ENCODE data around the gene TIMP2.

The TIMP2 gene

DNA sequence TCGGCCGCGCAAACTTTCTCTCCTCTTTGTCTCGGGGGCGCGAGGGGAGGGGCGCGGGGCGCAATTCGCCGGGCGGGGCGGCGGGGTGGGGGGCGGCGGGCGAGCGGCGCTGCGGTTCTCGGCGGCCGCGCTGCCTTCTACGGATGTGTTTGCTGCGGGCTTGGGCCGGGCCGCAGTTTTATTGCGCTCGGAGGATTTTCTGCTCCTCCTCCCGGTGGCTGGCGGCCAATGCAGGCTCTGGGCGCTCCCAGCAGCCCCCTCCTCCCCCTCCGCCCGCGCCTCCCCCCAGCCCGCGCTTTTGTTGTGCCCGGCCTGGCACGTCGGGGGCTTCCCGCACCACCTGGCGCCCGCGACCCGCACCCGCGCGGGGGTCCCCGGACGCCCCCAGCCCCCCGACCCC lies at the start of gene TIMP2:
TSS of gene TIMP2 (minus strand) at position 154 of the 400 bp plus-strand sequence. CDS start 299 bp downstream, outside the sequence.
- Histone ChIP-seq H3K4me3 (ENCODE audit: low read depth in 1 of 2, low read length in 2 of 2) (peak within 1 kb of the TSS; percentile 79 to 83), H3K9ac (ENCODE audit: low read length) (peak within 1 kb of the TSS; percentile 86), H3K36me3 (ENCODE audit: insufficient read depth, low read length) (peaks cover 4% of the 10 kb centered on the region), H3K9me3 (ENCODE audit: low read length) (no peaks in the 10 kb centered on the region), H3K27ac (ENCODE audit: low read depth, low read length) (peak within 1 kb of the TSS; percentile 100), H3K4me1 (ENCODE audit: insufficient read depth, low read length) (peaks cover 39% of the 10 kb centered on the region), H3K27me3 (ENCODE audit: control insufficient read depth in 1 of 2, insufficient read depth in 2 of 2, low read length in 2 of 2) (no peaks in the 10 kb centered on the region)

DNA sequence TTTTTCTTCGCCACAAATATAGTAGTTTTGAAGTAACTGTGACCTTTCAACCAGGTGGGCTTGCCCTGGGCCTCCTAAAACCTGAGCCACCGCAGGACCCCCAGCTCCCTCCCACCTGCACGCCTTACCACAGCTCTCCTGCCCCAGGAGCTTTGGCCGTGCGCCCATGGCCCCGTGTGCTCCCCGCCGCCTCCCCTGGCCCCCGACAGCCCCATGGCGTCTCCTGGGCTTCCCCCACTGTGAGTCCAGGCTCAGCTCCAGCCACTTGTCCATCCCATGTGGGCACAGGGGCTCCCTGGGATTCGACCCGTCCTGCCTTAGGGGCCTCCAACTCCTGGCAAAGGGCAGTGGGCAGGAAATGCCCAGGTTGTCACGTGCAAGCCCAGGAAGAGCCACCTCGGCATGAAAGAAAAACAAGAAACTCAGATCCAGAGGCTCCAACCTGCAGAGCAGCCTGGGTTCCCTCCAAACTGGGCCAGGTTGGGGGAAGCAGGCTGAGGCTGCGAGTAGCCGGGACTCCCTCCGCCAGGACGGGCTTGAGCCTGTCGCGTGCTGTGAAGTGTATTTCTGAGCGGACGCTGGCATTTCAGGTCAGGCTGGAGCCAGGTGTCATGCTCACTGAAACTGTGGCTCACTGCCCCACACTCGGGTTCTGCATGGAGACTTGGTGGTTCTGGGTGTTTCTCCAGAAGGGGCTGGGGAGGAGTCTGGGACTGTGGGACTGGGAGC lies 48.8 kb upstream of the TIMP2 start:
- peaks cover 47% of the 10 kb centered on the region for H3K4me1 ChIP-seq (ENCODE audit: insufficient read depth, low read length)

DNA sequence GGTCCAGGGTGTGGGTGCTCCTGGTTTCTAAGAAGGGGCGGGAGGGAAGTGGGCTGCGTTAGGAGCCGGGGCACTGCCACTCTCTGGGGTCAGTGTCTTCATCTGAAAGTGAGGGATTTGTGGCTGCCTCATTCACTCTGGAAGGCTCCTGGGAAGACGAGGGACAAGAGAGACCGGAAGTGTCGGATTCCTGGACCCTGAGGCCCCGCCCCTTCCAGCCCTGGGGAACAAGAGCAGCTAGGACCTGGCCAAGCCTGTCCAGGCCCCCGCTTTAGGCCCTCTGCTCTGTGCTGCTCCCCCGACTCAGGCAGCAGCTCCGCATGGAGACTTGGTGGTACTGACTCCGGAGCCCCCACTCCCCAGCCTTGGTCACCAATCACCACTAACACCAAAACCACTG lies 48.0 kb upstream of the TIMP2 start:
- H3K9ac ChIP-seq (ENCODE audit: low read length): no peak overlapping the region
- H3K4me3 ChIP-seq (ENCODE audit: low read depth in 1 of 2, low read length in 2 of 2): no peak overlapping the region
- H3K27me3 ChIP-seq (ENCODE audit: control insufficient read depth in 1 of 2, insufficient read depth in 2 of 2, low read length in 2 of 2): no peaks in the 10 kb centered on the region
- no peaks in the 10 kb centered on the region for H3K9me3 ChIP-seq (ENCODE audit: low read length)
- peaks cover 42% of the 10 kb centered on the region for H3K4me1 ChIP-seq (ENCODE audit: insufficient read depth, low read length)
- no peak overlapping the region for H3K27ac ChIP-seq (ENCODE audit: low read depth, low read length)
- H3K36me3 ChIP-seq (ENCODE audit: insufficient read depth, low read length): no peaks in the 10 kb centered on the region

More for the DNA sequence above, 48.8 kb upstream of the TIMP2 start:
- H3K9ac ChIP-seq (ENCODE audit: low read length): no peak overlapping the region
- H3K4me3 ChIP-seq (ENCODE audit: low read depth in 1 of 2, low read length in 2 of 2): no peak overlapping the region
- H3K27me3 ChIP-seq (ENCODE audit: control insufficient read depth in 1 of 2, insufficient read depth in 2 of 2, low read length in 2 of 2): no peaks in the 10 kb centered on the region
- no peaks in the 10 kb centered on the region for H3K9me3 ChIP-seq (ENCODE audit: low read length)
- no peaks in the 10 kb centered on the region for H3K36me3 ChIP-seq (ENCODE audit: insufficient read depth, low read length)
- H3K27ac ChIP-seq (ENCODE audit: low read depth, low read length): no peak overlapping the region

DNA sequence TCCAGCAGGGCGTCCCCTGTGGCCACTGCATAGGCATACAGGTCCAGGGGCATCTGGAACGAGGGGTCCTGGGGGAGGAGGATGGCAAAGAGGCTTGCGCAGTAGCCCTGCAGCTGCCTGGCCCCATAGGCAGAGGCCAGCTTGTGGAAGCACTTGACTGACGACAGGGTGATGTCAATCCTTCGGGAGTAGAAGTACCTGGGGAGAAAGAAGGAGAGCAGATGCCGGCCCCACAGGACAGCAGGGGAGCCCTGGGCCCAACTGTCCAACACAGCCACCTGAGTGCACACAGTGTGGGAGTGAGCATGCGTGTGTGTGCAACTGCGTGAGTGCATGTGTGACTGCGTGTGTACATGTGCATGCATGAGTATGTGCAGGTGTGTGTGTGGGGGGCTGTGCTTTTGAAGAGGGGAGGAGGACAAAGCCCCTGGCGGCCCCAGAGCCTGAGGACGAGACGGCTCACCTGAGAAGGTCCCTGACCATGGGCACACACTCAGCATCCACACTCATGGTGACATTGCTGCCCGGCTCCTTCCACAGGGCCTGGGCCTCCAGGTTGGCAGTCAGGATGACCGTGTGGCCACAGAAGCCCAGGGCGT lies 47.4 kb upstream of the TIMP2 start:
- H3K36me3 ChIP-seq (ENCODE audit: insufficient read depth, low read length): no peaks in the 10 kb centered on the region
- H3K9me3 ChIP-seq (ENCODE audit: low read length): no peaks in the 10 kb centered on the region
- no peaks in the 10 kb centered on the region for H3K27me3 ChIP-seq (ENCODE audit: control insufficient read depth in 1 of 2, insufficient read depth in 2 of 2, low read length in 2 of 2)
- H3K4me3 ChIP-seq (ENCODE audit: low read depth in 1 of 2, low read length in 2 of 2): no peak overlapping the region
- no peak overlapping the region for H3K27ac ChIP-seq (ENCODE audit: low read depth, low read length)
- H3K9ac ChIP-seq (ENCODE audit: low read length): no peak overlapping the region
- peaks cover 36% of the 10 kb centered on the region for H3K4me1 ChIP-seq (ENCODE audit: insufficient read depth, low read length)

DNA sequence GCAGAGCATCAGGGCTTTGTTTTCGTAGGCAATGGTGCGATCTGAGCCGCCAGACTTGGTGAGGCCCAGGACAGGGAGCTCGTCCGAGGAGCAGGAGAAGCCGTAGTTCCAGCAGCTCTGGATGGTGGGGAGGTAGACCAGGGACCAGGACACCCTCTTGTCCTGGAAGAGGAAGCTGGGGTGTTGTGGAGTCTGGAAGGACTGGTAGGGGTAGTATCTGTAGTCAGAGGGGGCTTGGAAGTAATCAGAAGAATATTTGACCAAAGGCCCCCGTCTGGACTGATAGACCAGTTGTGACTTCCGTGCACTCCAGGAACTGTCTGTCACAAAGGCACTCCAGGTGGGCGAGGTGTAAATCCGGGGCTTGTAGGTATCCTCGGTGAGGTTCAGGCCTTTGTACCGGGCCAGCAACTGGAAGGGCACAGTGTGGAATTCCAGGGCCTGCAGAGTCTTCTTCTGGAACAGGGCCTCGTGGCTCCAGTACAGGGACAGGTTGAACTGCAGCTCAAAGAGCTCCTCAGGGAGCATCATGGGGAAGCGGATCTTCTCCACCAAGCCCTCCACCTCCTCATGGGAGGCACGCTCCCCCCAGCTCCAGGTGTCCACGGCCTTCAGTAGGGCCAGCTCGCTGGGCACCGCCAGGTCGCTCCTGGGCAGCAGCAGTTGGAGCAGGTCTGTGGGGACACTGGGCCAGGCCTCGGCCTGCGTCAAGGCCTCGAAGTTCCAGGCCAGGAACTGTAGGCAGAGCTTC lies 46.7 kb upstream of the TIMP2 start:
- Histone ChIP-seq H3K4me3 (ENCODE audit: low read depth in 1 of 2, low read length in 2 of 2) (peak overlapping the region in 1 of 2 donors; percentile 16), H3K27ac (ENCODE audit: low read depth, low read length) (no peak overlapping the region), H3K27me3 (ENCODE audit: control insufficient read depth in 1 of 2, insufficient read depth in 2 of 2, low read length in 2 of 2) (no peaks in the 10 kb centered on the region), H3K36me3 (ENCODE audit: insufficient read depth, low read length) (no peaks in the 10 kb centered on the region), H3K4me1 (ENCODE audit: insufficient read depth, low read length) (peaks cover 29% of the 10 kb centered on the region), H3K9ac (ENCODE audit: low read length) (no peak overlapping the region), H3K9me3 (ENCODE audit: low read length) (no peaks in the 10 kb centered on the region)

DNA sequence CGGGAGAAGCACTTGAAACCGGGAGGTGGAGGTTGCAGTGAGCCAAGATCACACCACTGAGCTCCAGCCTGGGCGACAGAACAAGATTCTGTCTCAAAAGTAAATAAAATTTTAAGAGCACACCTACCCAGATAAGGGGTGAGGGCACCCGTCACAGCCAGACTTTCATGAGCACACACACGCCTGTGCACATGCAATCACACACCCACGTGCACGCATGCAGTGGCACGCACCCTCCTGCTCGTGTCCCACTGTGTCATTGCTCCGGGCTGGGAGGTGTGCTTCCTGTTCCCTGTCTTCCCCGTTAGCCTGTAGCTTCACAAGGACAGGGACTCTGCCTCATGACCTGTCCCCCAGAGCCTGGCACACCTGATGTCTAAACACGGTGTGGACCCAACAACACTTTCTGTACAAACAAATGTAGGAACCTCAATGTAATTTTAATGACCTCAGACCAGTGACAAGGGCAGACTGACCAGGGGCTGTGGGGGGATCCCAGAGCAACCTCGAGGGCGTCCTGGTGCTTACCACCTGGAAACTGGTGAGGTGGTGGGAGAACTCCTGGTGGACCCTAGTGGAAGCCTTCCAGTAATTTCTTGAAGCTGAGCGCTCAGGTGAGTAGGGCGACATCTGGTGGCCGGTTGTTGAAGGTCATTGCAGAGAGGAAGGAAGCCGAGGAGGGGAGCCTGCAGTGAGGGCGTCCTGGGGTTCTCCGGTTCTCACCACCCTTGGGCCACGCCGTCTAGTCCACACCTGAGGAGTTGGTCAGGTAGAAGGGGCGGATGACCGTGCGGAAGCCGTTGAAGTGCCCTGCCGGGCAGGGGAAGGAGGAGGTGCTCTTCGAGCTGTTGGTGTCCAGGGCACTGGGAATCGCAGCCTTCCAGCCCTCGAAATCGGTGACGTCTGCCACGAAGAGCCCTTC lies 45.9 kb upstream of the TIMP2 start:
- Histone ChIP-seq H3K27ac (ENCODE audit: low read depth, low read length) (no peak overlapping the region), H3K36me3 (ENCODE audit: insufficient read depth, low read length) (no peaks in the 10 kb centered on the region), H3K9ac (ENCODE audit: low read length) (no peak overlapping the region), H3K27me3 (ENCODE audit: control insufficient read depth in 1 of 2, insufficient read depth in 2 of 2, low read length in 2 of 2) (no peaks in the 10 kb centered on the region), H3K9me3 (ENCODE audit: low read length) (no peaks in the 10 kb centered on the region), H3K4me3 (ENCODE audit: low read depth in 1 of 2, low read length in 2 of 2) (peak overlapping the region in 1 of 2 donors; percentile 16), H3K4me1 (ENCODE audit: insufficient read depth, low read length) (peaks cover 21% of the 10 kb centered on the region)

GRCh38 chr17:78969865-78970264 lies 44.7 kb upstream of the TIMP2 start:
- H3K27me3 ChIP-seq (ENCODE audit: control insufficient read depth in 1 of 2, insufficient read depth in 2 of 2, low read length in 2 of 2): no peaks in the 10 kb centered on the region
- no peaks in the 10 kb centered on the region for H3K9me3 ChIP-seq (ENCODE audit: low read length)
- H3K9ac ChIP-seq (ENCODE audit: low read length): no peak overlapping the region
- H3K4me3 ChIP-seq (ENCODE audit: low read depth in 1 of 2, low read length in 2 of 2): no peak overlapping the region
- peaks cover 14% of the 10 kb centered on the region for H3K4me1 ChIP-seq (ENCODE audit: insufficient read depth, low read length)
- H3K27ac ChIP-seq (ENCODE audit: low read depth, low read length): no peak overlapping the region
- no peaks in the 10 kb centered on the region for H3K36me3 ChIP-seq (ENCODE audit: insufficient read depth, low read length)

- no peaks in the 10 kb centered on the region for H3K9me3 ChIP-seq (ENCODE audit: low read length)
- H3K4me1 ChIP-seq (ENCODE audit: insufficient read depth, low read length): peaks cover 9% of the 10 kb centered on the region
- no peak overlapping the region for H3K4me3 ChIP-seq (ENCODE audit: low read depth in 1 of 2, low read length in 2 of 2)
- H3K27ac ChIP-seq (ENCODE audit: low read depth, low read length): no peak overlapping the region
- no peaks in the 10 kb centered on the region for H3K36me3 ChIP-seq (ENCODE audit: insufficient read depth, low read length)
- no peaks in the 10 kb centered on the region for H3K27me3 ChIP-seq (ENCODE audit: control insufficient read depth in 1 of 2, insufficient read depth in 2 of 2, low read length in 2 of 2)
- no peak overlapping the region for H3K9ac ChIP-seq (ENCODE audit: low read length)
Measured at GRCh38 chr17:78967782-78968362, 42.7 kb upstream of the TIMP2 start.

GRCh38 chr17:78966910-78967600 lies 41.9 kb upstream of the TIMP2 start:
- Histone ChIP-seq H3K9me3 (ENCODE audit: low read length) (no peaks in the 10 kb centered on the region), H3K36me3 (ENCODE audit: insufficient read depth, low read length) (no peaks in the 10 kb centered on the region), H3K9ac (ENCODE audit: low read length) (no peak overlapping the region), H3K27me3 (ENCODE audit: control insufficient read depth in 1 of 2, insufficient read depth in 2 of 2, low read length in 2 of 2) (no peaks in the 10 kb centered on the region), H3K4me1 (ENCODE audit: insufficient read depth, low read length) (peaks cover 9% of the 10 kb centered on the region), H3K27ac (ENCODE audit: low read depth, low read length) (no peak overlapping the region), H3K4me3 (ENCODE audit: low read depth in 1 of 2, low read length in 2 of 2) (no peak overlapping the region)

GRCh38 chr17:78966123-78966813 lies 41.1 kb upstream of the TIMP2 start:
- Histone ChIP-seq H3K4me3 (ENCODE audit: low read depth in 1 of 2, low read length in 2 of 2) (no peak overlapping the region), H3K9ac (ENCODE audit: low read length) (no peak overlapping the region), H3K9me3 (ENCODE audit: low read length) (no peaks in the 10 kb centered on the region), H3K4me1 (ENCODE audit: insufficient read depth, low read length) (peaks cover 5% of the 10 kb centered on the region), H3K36me3 (ENCODE audit: insufficient read depth, low read length) (no peaks in the 10 kb centered on the region), H3K27me3 (ENCODE audit: control insufficient read depth in 1 of 2, insufficient read depth in 2 of 2, low read length in 2 of 2) (no peaks in the 10 kb centered on the region), H3K27ac (ENCODE audit: low read depth, low read length) (no peak overlapping the region)

All from muscle layer of colon (tissue), 2 donors.